HepG2 (cell line): Measurements from ENCODE around the gene GAL3ST2. TPM values are rescaled to one million over a fixed set of nuclear protein-coding genes. Genes with fewer than 3 reads are reported as not detected.

Experiments
- CBX1 ChIP-seq: IDR thresholded peaks from one replicate; pipeline ENCODE4 v1.6.1; 2016; ENCODE audit warnings: antibody characterized with exemption, low read depth
- ETV6 ChIP-seq: sonication (generic); formaldehyde crosslinking; conservative IDR thresholded peaks from 2 replicates; pipeline ENCODE4 v1.4.0; 2020; ENCODE audit warnings: missing genetic modification reagents
- FOSL2 ChIP-seq: sonication (generic); formaldehyde crosslinking; IDR thresholded peaks from 2 replicates; pipeline ENCODE4 v1.4.0; 2020; ENCODE audit warnings: missing genetic modification reagents
- HNRNPLL ChIP-seq: fragments of 200-400 bp; formaldehyde crosslinking; IDR thresholded peaks from 2 replicates; pipeline ENCODE4 v1.6.1; 2017; ENCODE audit warnings: mild to moderate bottlenecking, low read depth, low read length; ENCODE audit not compliant: poor library complexity, severe bottlenecking
- HOXD1 ChIP-seq: sonication (generic); formaldehyde crosslinking; IDR thresholded peaks from 2 replicates; pipeline ENCODE4 v1.5.0; 2020; ENCODE audit warnings: missing genetic modification reagents
- KAT7 ChIP-seq: IDR thresholded peaks from 2 replicates; pipeline ENCODE4 v1.6.1; 2018; ENCODE audit warnings: borderline replicate concordance, missing compliant biosample characterization
- KLF6 ChIP-seq: IDR thresholded peaks from 2 replicates; pipeline ENCODE4 v1.8.0; 2016; ENCODE audit warnings: missing biosample characterization, missing genetic modification reagents
- NFIC ChIP-seq: IDR thresholded peaks from 2 replicates; pipeline ENCODE4 v1.6.1; 2012; ENCODE audit warnings: mild to moderate bottlenecking, low read length, inconsistent platforms
- NR2C2 ChIP-seq: sonication (generic); formaldehyde crosslinking; IDR thresholded peaks from 2 replicates; pipeline ENCODE4 v1.4.0; 2020; ENCODE audit warnings: missing genetic modification reagents, mild to moderate bottlenecking, moderate library complexity, borderline replicate concordance
- PCBP1 ChIP-seq: fragments of 200-400 bp; formaldehyde crosslinking; IDR thresholded peaks from 2 replicates; pipeline ENCODE4 v1.6.1; 2017; ENCODE audit warnings: mild to moderate bottlenecking, low read depth, low read length, borderline replicate concordance
- SETDB1 ChIP-seq: sonication (generic); formaldehyde crosslinking; IDR thresholded peaks from 2 replicates; pipeline ENCODE4 v1.5.1; 2020; ENCODE audit warnings: missing genetic modification reagents, mild to moderate bottlenecking, borderline replicate concordance
- SNAI1 ChIP-seq: sonication (generic); formaldehyde crosslinking; IDR thresholded peaks from 2 replicates; pipeline ENCODE4 v1.5.0; 2020; ENCODE audit warnings: mild to moderate bottlenecking, missing genetic modification reagents, borderline replicate concordance
- TCF12 ChIP-seq, 2 experiments: fragments of 450-650 bp in 1 of 2; sonication (generic) in 1 of 2; formaldehyde crosslinking in 1 of 2; IDR thresholded peaks; 2 replicates each; pipeline versions ENCODE4 v1.6.1 to v1.8.0; 2017 to 2022; ENCODE audit warnings: antibody characterized with exemption in 1 of 2, mild to moderate bottlenecking in 1 of 2, missing genetic modification reagents in 1 of 2, moderate library complexity in 1 of 2
- XBP1 ChIP-seq: sonication (generic); formaldehyde crosslinking; IDR thresholded peaks from 2 replicates; pipeline ENCODE4 v1.5.0; 2020; ENCODE audit warnings: missing genetic modification reagents
- ZNF44 ChIP-seq: sonication (generic); formaldehyde crosslinking; IDR thresholded peaks from 2 replicates; pipeline ENCODE4 v1.5.1; 2020; ENCODE audit warnings: mild to moderate bottlenecking, missing genetic modification reagents
- ZNF674 ChIP-seq: sonication (generic); formaldehyde crosslinking; IDR thresholded peaks from 2 replicates; pipeline ENCODE4 v1.5.0; 2020; ENCODE audit warnings: low read depth, mild to moderate bottlenecking, missing genetic modification reagents
- polyA plus RNA-seq, 8 experiments: library from polyadenylated mRNA; depleted of rRNA in 3 of 8; stranded (reverse) in 7 of 8; unstranded in 1 of 8; fragments of >200 nt; fragmentation: Illumina TruSeq in 4 of 8; extraction: Trizol in 4 of 8; gene quantifications; 2 replicates each; pipeline versions ENCODE4 v1.2.1 to v1.2.3, GENCODE V29; 2011 to 2016; ENCODE audit warnings: low read depth in 4 of 8, missing spikeins in 1 of 8, mixed read lengths in 1 of 8; ENCODE audit not compliant: insufficient read depth in 1 of 8
- total RNA-seq, 5 experiments: library from RNA; depleted of rRNA; stranded (reverse); fragments of >200 nt; fragmentation: Illumina TruSeq; extraction: Trizol; gene quantifications; 2 replicates each; pipeline ENCODE4 v1.2.3, GENCODE V29; 2016; ENCODE audit warnings: low read depth in 1 of 5
- TF ChIP-seq, protein P1 (sequence below): sonication (generic); formaldehyde crosslinking; IDR thresholded peaks from 2 replicates; pipeline ENCODE4 v1.5.0; 2020; ENCODE audit warnings: mild to moderate bottlenecking, missing genetic modification reagents, borderline replicate concordance
- TF ChIP-seq, protein P2 (sequence below), 2 experiments: fragments of 450-650 bp in 1 of 2; sonication (generic) in 1 of 2; formaldehyde crosslinking; IDR thresholded peaks; 2 replicates each; pipeline versions ENCODE4 v1.5.0 to v1.8.0; 2020 to 2022; ENCODE audit warnings: mild to moderate bottlenecking in 1 of 2, missing genetic modification reagents in 1 of 2
- TF ChIP-seq, protein P3 (sequence below): sonication (generic); formaldehyde crosslinking; IDR thresholded peaks from 2 replicates; pipeline ENCODE4 v1.9.0; 2021; ENCODE audit warnings: missing genetic modification reagents, borderline replicate concordance
- TF ChIP-seq, protein P4 (sequence below): sonication (generic); formaldehyde crosslinking; IDR thresholded peaks from 2 replicates; pipeline ENCODE4 v1.4.0; 2020; ENCODE audit warnings: missing genetic modification reagents
- TF ChIP-seq, protein P5 (sequence below): sonication (generic); formaldehyde crosslinking; IDR thresholded peaks from 2 replicates; pipeline ENCODE4 v1.8.0; 2022; ENCODE audit warnings: missing genetic modification reagents, low read depth, mild to moderate bottlenecking, borderline replicate concordance

GAL3ST2 gene
- total and polyA plus RNA-seq, 2 of the 13 experiments (the other 11 are each of a cell fraction or from before 2014, with no cell fraction given): 0.17 to 0.20 TPM

DNA sequence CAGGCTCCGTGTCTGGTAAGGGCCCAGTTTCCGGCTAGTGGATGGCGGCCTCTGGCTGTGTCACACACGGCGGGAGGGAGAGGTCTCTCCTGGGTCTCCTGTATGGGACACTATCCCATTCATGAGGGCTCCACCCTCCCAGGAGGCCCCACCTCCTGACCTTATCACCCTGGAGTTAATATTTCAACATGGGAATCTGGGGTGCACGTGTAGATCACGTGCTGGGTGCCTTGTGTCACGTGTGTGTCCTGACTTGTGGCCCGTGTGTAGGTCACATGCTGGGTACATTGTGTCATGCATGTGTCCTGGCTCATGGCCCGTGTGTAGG is 42.3 kb downstream of the GAL3ST2 start (continued):
- TF ChIP-seq, protein P1, sequence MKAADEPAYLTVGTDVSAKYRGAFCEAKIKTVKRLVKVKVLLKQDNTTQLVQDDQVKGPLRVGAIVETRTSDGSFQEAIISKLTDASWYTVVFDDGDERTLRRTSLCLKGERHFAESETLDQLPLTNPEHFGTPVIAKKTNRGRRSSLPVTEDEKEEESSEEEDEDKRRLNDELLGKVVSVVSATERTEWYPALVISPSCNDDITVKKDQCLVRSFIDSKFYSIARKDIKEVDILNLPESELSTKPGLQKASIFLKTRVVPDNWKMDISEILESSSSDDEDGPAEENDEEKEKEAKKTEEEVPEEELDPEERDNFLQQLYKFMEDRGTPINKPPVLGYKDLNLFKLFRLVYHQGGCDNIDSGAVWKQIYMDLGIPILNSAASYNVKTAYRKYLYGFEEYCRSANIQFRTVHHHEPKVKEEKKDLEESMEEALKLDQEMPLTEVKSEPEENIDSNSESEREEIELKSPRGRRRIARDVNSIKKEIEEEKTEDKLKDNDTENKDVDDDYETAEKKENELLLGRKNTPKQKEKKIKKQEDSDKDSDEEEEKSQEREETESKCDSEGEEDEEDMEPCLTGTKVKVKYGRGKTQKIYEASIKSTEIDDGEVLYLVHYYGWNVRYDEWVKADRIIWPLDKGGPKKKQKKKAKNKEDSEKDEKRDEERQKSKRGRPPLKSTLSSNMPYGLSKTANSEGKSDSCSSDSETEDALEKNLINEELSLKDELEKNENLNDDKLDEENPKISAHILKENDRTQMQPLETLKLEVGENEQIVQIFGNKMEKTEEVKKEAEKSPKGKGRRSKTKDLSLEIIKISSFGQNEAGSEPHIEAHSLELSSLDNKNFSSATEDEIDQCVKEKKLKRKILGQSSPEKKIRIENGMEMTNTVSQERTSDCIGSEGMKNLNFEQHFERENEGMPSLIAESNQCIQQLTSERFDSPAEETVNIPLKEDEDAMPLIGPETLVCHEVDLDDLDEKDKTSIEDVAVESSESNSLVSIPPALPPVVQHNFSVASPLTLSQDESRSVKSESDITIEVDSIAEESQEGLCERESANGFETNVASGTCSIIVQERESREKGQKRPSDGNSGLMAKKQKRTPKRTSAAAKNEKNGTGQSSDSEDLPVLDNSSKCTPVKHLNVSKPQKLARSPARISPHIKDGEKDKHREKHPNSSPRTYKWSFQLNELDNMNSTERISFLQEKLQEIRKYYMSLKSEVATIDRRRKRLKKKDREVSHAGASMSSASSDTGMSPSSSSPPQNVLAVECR (CRISPR knock-in tag): peak; percentile 73; the same call in 1 of the 2 replicates
- TF ChIP-seq HOXD1 (CRISPR knock-in tag) (no peak), XBP1 (CRISPR knock-in tag) (no peak), HNRNPLL (no peak), KAT7 (CRISPR knock-in tag) (no peak), KLF6 (peak; percentile 87), FOSL2 (CRISPR knock-in tag) (peak; percentile 82), PCBP1 (no peak), NR2C2 (CRISPR knock-in tag) (peak; percentile 93), ZNF44 (CRISPR knock-in tag) (peak; percentile 93), SETDB1 (CRISPR knock-in tag) (no peak), TCF12 (IDR thresholded peaks at IDR 0.05) (no peak), TCF12 (CRISPR knock-in tag; IDR thresholded peaks at IDR 0.05) (peak; percentile 87; the same call in 1 of the 2 replicates), SNAI1 (CRISPR knock-in tag) (peak; percentile 82; the same call in 1 of the 2 replicates), CBX1 (peak; percentile 43), ETV6 (CRISPR knock-in tag) (no peak), NFIC (no peak), ZNF674 (CRISPR knock-in tag) (no peak)
- TF ChIP-seq, protein P2, sequence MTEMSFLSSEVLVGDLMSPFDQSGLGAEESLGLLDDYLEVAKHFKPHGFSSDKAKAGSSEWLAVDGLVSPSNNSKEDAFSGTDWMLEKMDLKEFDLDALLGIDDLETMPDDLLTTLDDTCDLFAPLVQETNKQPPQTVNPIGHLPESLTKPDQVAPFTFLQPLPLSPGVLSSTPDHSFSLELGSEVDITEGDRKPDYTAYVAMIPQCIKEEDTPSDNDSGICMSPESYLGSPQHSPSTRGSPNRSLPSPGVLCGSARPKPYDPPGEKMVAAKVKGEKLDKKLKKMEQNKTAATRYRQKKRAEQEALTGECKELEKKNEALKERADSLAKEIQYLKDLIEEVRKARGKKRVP (CRISPR knock-in tag; IDR thresholded peaks at IDR 0.05): peak in 1 of 2 experiments; percentile 93; a peak in 2 of 4 replicates
- TF ChIP-seq, protein P3, sequence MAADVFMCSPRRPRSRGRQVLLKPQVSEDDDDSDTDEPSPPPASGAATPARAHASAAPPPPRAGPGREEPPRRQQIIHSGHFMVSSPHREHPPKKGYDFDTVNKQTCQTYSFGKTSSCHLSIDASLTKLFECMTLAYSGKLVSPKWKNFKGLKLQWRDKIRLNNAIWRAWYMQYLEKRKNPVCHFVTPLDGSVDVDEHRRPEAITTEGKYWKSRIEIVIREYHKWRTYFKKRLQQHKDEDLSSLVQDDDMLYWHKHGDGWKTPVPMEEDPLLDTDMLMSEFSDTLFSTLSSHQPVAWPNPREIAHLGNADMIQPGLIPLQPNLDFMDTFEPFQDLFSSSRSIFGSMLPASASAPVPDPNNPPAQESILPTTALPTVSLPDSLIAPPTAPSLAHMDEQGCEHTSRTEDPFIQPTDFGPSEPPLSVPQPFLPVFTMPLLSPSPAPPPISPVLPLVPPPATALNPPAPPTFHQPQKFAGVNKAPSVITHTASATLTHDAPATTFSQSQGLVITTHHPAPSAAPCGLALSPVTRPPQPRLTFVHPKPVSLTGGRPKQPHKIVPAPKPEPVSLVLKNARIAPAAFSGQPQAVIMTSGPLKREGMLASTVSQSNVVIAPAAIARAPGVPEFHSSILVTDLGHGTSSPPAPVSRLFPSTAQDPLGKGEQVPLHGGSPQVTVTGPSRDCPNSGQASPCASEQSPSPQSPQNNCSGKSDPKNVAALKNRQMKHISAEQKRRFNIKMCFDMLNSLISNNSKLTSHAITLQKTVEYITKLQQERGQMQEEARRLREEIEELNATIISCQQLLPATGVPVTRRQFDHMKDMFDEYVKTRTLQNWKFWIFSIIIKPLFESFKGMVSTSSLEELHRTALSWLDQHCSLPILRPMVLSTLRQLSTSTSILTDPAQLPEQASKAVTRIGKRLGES (CRISPR knock-in tag): peak; percentile 100
- TF ChIP-seq, protein P4, sequence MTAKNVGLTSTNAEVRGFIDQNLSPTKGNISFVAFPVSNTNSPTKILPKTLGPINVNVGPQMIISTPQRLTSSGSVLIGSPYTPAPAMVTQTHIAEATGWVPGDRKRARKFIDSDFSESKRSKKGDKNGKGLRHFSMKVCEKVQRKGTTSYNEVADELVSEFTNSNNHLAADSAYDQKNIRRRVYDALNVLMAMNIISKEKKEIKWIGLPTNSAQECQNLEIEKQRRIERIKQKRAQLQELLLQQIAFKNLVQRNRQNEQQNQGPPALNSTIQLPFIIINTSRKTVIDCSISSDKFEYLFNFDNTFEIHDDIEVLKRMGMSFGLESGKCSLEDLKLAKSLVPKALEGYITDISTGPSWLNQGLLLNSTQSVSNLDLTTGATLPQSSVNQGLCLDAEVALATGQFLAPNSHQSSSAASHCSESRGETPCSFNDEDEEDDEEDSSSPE (CRISPR knock-in tag): peak; percentile 68
- TF ChIP-seq, protein P5, sequence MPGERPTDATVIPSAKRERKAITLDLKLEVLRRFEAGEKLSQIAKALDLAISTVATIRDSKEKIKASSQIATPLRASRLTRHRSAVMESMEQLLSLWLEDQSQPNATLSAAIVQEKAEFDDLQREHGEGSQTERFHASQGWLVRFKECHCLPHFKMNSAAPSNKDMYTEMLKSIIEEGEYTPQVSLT (CRISPR knock-in tag): peak; percentile 80; the same call in 1 of the 2 replicates
